ENCODE measurements around the gene SMOC2. TPM values are rescaled to one million over a fixed set of nuclear protein-coding genes. Genes with fewer than 3 reads are reported as not detected.

Gene SMOC2
- total RNA-seq, 1 experiment from 2014 or later: 2.1 TPM

- no peak overlapping the region for H2BK15ac ChIP-seq (ENCODE audit: low read depth, low read length)
- no peak overlapping the region for H2BK20ac ChIP-seq (ENCODE audit: low read depth, low read length, poor library complexity, severe bottlenecking)
- H3K9me3 Mint-ChIP-seq: peaks cover 6 to 24% of the 10 kb centered on the region in 2 experiments; a peak in 4 of 5 replicates
- H4K8ac ChIP-seq (replicated peaks; ENCODE audit: insufficient read length, low read depth, low read length): no peak overlapping the region
- H2AFZ ChIP-seq (ENCODE audit: low read length): no peak overlapping the region
- no peaks in the 10 kb centered on the region for H3K79me2 ChIP-seq (ENCODE audit: insufficient read depth, low read length)
- no peak overlapping the region for H3K18ac ChIP-seq (ENCODE audit: insufficient read length, low read depth, low read length)
- no peak overlapping the region for H2BK12ac ChIP-seq (ENCODE audit: insufficient read length, low read depth, low read length)
- no peaks in the 10 kb centered on the region for H3K4me1 ChIP-seq (ENCODE audit: insufficient read depth, low read length)
- no CpG with 5 or more reads among the region's 9 CpGs for WGBS (ENCODE audit: extremely low coverage, insufficient read length, low lambda C conversion rate)
- no peaks in the 10 kb centered on the region for H4K20me1 ChIP-seq (ENCODE audit: control insufficient read depth, insufficient read depth, insufficient read length)
- no peaks in the 10 kb centered on the region for H3K27me3 ChIP-seq (ENCODE audit: insufficient read depth, low read length)
- no peak overlapping the region for H2AK5ac ChIP-seq (ENCODE audit: insufficient read length, low read length)
- no peak overlapping the region for H3K9ac ChIP-seq (ENCODE audit: extremely low read depth, insufficient read length, low read length)
- H3K14ac ChIP-seq (ENCODE audit: insufficient read depth, low read length): no peak overlapping the region
- H3K36me3 Mint-ChIP-seq (ENCODE audit: insufficient read depth in 1 of 3, low read depth in 3 of 3): peaks cover 8 to 12% (median 8%) of the 10 kb centered on the region in 3 experiments
- H3K27ac ChIP-seq (ENCODE audit: insufficient read length, low read depth, low read length): no peak overlapping the region
- H3K4me2 ChIP-seq (ENCODE audit: insufficient read depth, insufficient read length, low read length): no peak overlapping the region
- no peaks in the 10 kb centered on the region for H3K79me1 ChIP-seq (ENCODE audit: insufficient read depth, low read depth, low read length, poor library complexity, severe bottlenecking)
- peaks cover 19% of the 10 kb centered on the region for H3K9me3 ChIP-seq (ENCODE audit: control insufficient read depth, low read depth, low read length)
- H3K56ac ChIP-seq (ENCODE audit: insufficient read length, low read depth, low read length): no peak overlapping the region
- H3K23ac ChIP-seq (ENCODE audit: insufficient read length, low read depth, low read length): no peak overlapping the region
- H3K23me2 ChIP-seq (ENCODE audit: insufficient read length, low read depth, low read length, poor library complexity, severe bottlenecking): no peaks in the 10 kb centered on the region
- H3K4me3 Mint-ChIP-seq: no peak overlapping the region
- no peak overlapping the region for H4K5ac ChIP-seq (ENCODE audit: insufficient read length, low read depth, low read length)
- no peak overlapping the region for H3T11ph ChIP-seq (ENCODE audit: low read length)
- no peak overlapping the region for H2BK5ac ChIP-seq (ENCODE audit: insufficient read length, low read length)
- H3K4ac ChIP-seq (ENCODE audit: low read depth, low read length): no peak overlapping the region
- no peak for TF ChIP-seq CTCF (conservative IDR thresholded peaks at IDR 0.05)
- peak overlapping the region in 1 of 3 experiments; percentile 53; a peak in 1 of 7 replicates for H3K27ac Mint-ChIP-seq
- H3K4me1 Mint-ChIP-seq: peaks cover 3 to 16% of the 10 kb centered on the region in 2 experiments; a peak in 3 of 4 replicates
- no peak for DNase-seq
- H2BK120ac ChIP-seq (ENCODE audit: low read depth, low read length, poor library complexity, severe bottlenecking): no peak overlapping the region
- no peak overlapping the region for H4K91ac ChIP-seq (ENCODE audit: insufficient read length, low read depth, low read length)
- peaks cover 7% of the 10 kb centered on the region for H3K27me3 Mint-ChIP-seq (ENCODE audit: low read depth)
Measured at GRCh38 chr6:168709390-168709789, 268.4 kb downstream of the SMOC2 start.
